ENCODE data around the gene NECTIN4. TPM values are rescaled to one million over a fixed set of nuclear protein-coding genes. Genes with fewer than 3 reads are reported as not detected.

Gene NECTIN4
- total RNA-seq, 2 donors from 2014 or later, result 0.16 TPM; not detected in 1

DNA sequence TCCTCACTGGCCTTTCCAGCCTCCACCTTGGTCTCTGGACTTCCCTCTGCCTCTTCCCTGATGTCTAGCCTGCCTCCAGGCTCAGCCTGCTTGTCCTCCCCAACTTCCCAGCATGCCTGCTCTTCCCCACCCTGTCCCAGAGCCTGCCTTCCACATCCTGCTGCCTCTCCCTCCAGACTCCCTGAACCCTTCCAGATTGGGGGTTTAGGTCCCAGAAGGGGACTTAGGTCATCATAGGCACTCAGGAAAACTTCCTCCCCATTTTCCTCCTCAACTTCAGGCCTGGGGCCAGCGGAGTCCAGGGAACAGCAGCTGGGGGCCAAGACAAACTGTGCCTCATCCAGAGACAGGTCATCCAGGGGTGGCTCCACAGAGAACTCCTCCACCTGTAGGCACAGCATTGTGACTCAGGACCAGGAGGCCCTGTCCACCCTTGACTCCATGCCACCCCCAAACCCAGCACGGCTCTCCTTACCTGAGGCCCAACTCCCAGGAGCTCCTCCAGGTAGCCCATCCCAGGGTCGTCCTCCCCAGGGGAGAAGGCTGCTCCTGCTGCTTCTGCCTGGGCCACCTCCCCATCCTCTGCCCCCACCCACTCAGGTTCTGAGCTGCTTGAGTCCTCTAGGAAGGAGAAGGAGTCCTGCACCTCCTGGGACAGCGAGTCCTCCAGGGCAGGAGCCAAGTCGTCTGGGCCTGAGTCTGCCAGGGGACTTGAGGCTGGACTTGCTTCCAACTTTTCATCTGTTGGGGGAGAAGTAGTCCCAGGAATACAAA, 40.2 kb downstream of the NECTIN4 start:
- H3K36me3 Mint-ChIP-seq, result peaks cover 24 to 67% of the 10 kb centered on the region in 2 donors
- DNase-seq (ENCODE audit: low spot score in 2 of 2) (no peak), ATAC-seq (no peak)
- H3K27ac Mint-ChIP-seq, result peak overlapping the region; percentile 31 to 52
- H3K9me3 Mint-ChIP-seq, result no peaks in the 10 kb centered on the region

GRCh38 chr1:161047436-161048420, 41.6 kb downstream of the NECTIN4 start:
- H3K27ac Mint-ChIP-seq, result peak overlapping the region; percentile 90 to 93
- DNase-seq (ENCODE audit: low spot score in 2 of 2) (no peak), ATAC-seq (no peak)
- H3K36me3 Mint-ChIP-seq, result peaks cover 27 to 59% of the 10 kb centered on the region in 2 donors
- no peaks in the 10 kb centered on the region for H3K9me3 Mint-ChIP-seq

DNA sequence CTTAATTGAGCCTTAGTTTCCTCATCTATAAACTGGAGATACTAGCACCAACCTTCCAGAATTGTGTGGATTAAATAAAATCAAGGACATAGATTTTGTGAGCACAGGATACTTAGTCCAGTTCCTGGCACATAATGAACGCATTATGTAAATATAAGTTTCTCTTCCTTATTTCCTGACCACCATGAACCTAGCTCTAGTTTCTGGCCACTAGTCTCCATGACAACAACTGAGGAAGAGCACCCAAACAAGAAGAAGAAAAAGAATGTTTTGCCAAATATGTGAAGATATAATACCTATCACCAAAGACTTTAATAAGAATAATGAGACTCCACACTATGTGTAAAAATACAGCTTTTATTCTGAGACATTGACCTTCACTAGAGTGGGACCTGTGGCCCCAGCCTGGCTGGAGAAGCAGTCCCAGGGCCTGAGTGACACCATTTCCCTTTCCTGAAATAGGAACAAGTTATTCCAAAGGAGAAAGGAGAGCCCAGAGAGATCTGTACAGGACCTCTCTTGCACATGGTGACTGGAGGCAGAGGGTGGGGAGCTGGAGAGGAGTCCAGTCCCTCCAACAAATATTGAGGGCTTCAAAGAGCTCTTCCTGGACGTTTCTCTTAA, 42.6 kb downstream of the NECTIN4 start:
- DNase-seq (ENCODE audit: low spot score in 2 of 2) (no peak), ATAC-seq (no peak)
- H3K27ac Mint-ChIP-seq, result peak overlapping the region; percentile 93 to 99
- peaks cover 34 to 51% of the 10 kb centered on the region in 2 donors for H3K36me3 Mint-ChIP-seq
- no peaks in the 10 kb centered on the region for H3K9me3 Mint-ChIP-seq

DNA sequence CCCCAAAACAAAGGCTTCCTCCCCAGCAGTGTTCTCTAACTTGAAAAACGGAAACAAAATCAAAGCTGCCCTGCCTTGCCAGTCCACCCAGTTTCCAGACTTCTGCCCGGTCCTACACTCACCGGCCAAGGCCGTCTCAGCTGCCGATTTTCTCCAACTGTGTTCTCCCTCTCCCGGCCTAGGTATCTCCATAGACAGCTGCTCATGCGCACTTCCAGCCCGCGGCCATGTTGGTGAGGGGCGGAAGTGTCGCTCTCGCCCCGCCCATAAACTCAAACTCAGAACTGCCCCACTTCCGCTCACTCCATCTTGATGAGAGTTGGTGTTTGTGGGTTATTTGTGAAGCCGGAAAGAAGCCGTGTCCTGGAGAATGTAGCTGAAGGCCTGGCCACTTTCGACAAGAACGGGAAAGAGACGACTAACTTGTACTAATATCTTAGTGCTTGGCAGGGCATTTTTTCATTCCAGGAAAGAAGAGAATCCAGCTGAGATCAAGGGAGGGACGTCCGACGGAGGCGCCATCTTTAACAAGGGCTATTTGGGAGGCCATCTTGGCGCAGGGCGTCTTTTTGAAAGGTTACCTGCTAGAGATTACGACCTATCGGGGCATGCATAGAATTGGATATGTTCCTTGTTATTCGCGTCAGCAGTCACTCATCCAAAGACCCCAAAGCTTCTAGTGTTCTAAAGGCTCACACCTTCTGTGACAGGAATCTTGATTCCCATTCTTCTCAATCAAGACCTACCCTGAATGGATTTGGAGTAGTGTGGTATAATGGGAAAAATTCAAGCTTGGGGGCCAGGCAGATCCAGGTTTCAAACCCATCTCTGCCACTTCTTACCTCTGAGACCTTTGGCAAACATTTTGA, 43.4 kb downstream of the NECTIN4 start, which contains the start of gene USF1:
USF1 (minus strand) TSS at position 242 of the 869 bp plus-strand sequence. CDS start 2,702 bp downstream, outside the sequence.
- peaks cover 34 to 51% of the 10 kb centered on the region in 2 donors for H3K36me3 Mint-ChIP-seq

GRCh38 chr1:161044908-161045735, 44.2 kb downstream of the NECTIN4 start:
- DNase-seq (ENCODE audit: low spot score in 2 of 2) (peak in 1 of 2 donors; percentile 56), ATAC-seq (peak; percentile 61 to 63)
- peaks cover 34 to 46% of the 10 kb centered on the region in 2 donors for H3K36me3 Mint-ChIP-seq
- peak overlapping the region; percentile 93 to 99 for H3K27ac Mint-ChIP-seq
- no peaks in the 10 kb centered on the region for H3K9me3 Mint-ChIP-seq

More for the DNA sequence above, 43.4 kb downstream of the NECTIN4 start, which contains the start of gene USF1:
- DNase-seq (ENCODE audit: low spot score in 2 of 2), result peak; percentile 93 to 94
- Mint-ChIP-seq H3K9me3 (no peaks in the 10 kb centered on the region), H3K27ac (peak within 1 kb of the TSS; percentile 93 to 99)
- peak; percentile 87 to 89 for ATAC-seq

GRCh38 chr1:161044535-161044907, 44.8 kb downstream of the NECTIN4 start:
- Mint-ChIP-seq H3K27ac (peak overlapping the region; percentile 93 to 98), H3K9me3 (no peaks in the 10 kb centered on the region), H3K36me3 (peaks cover 39 to 44% of the 10 kb centered on the region in 2 donors)
- peak in 1 of 2 donors; percentile 8 for ATAC-seq
- no peak for DNase-seq (ENCODE audit: low spot score in 2 of 2)

DNA sequence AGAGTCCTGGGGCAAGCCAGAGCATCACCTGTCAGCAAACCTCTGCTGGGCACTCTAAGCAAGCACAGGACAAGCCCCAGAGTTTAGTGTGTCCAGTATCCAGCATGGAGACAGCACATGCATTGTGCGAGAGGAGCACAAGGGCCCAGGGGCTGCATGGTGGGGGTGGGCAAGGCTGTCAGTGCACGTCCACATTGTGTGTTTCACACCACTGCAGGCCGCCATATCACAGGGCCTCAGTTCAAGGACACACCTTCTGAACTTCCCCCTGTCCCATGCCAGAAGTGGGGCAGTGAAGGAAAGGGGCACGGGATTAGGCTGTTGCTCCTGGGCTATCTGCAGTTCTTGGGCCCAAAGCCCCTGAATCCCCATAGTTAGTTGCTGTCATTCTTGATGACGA, 49.8 kb downstream of the NECTIN4 start:
- no peak for DNase-seq (ENCODE audit: low spot score in 2 of 2)
- Mint-ChIP-seq H3K36me3 (peaks cover 11 to 33% of the 10 kb centered on the region in 2 donors), H3K9me3 (no peaks in the 10 kb centered on the region), H3K27ac (peak overlapping the region; percentile 90 to 97)
- ATAC-seq, result no peak

DNA sequence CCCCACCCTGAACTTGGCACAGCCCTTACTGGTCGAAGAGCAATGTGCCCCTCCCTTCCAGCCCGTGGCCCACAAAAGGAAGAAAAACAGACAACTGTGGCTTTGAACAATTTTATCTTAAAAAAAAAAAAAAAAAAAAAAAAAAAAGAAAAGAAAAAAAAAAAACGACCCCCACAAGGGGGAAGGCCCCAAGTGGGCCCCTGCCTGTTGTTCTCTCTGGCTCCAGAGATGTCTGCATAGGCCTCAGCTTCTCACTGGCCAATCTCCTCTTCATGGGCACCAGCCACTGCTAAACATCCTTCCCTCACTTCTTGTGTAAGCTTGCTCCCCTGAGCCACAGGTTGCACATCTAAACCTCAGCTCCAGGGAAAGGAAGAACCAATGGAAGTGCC, 50.2 kb downstream of the NECTIN4 start:
- DNase-seq (ENCODE audit: low spot score in 2 of 2), result no peak
- no peak for ATAC-seq
- Mint-ChIP-seq H3K27ac (peak overlapping the region; percentile 90 to 97), H3K36me3 (peaks cover 8 to 29% of the 10 kb centered on the region in 2 donors), H3K9me3 (no peaks in the 10 kb centered on the region)

- ATAC-seq, result peak; percentile 89 to 95
- peaks cover 8 to 28% of the 10 kb centered on the region in 2 donors for H3K36me3 Mint-ChIP-seq
Measured at GRCh38 chr1:161038523-161039153, 50.7 kb downstream of the NECTIN4 start, which contains the start of gene TSTD1. Gene TSTD1 (minus strand): TSS chr1:161038964. CDS start chr1:161038889, 75 bp downstream.

GRCh38 chr1:161037661-161038522, 51.5 kb downstream of the NECTIN4 start:
- H3K36me3 Mint-ChIP-seq, result peaks cover 8 to 28% of the 10 kb centered on the region in 2 donors
- DNase-seq (ENCODE audit: low spot score in 2 of 2), result no peak
- ATAC-seq, result no peak
- no peaks in the 10 kb centered on the region for H3K9me3 Mint-ChIP-seq
- H3K27ac Mint-ChIP-seq, result peak overlapping the region; percentile 60 to 90

More at GRCh38 chr1:161038523-161039153, 50.7 kb downstream of the NECTIN4 start, which contains the start of gene TSTD1:
- Mint-ChIP-seq H3K9me3 (no peaks in the 10 kb centered on the region), H3K27ac (peak within 1 kb of the TSS; percentile 90 to 97)
- peak; percentile 83 to 89 for DNase-seq (ENCODE audit: low spot score in 2 of 2)

GRCh38 chr1:161033751-161034150, 55.6 kb downstream of the NECTIN4 start:
- no peak for DNase-seq (ENCODE audit: low spot score in 2 of 2)
- Mint-ChIP-seq H3K27ac (no peak overlapping the region), H3K36me3 (peaks cover 6 to 10% of the 10 kb centered on the region in 2 donors)

GRCh38 chr1:161032409-161032808, 56.9 kb downstream of the NECTIN4 start:
- Mint-ChIP-seq H3K27ac (peak overlapping the region in 1 of 2 donors; percentile 8), H3K36me3 (peaks cover 0 to 10% of the 10 kb centered on the region in 2 donors), H3K9me3 (no peaks in the 10 kb centered on the region)
- DNase-seq (ENCODE audit: low spot score in 2 of 2) (no peak), ATAC-seq (peak in 1 of 2 donors; percentile 25)

More at GRCh38 chr1:161033751-161034150, 55.6 kb downstream of the NECTIN4 start:
- no peaks in the 10 kb centered on the region for H3K9me3 Mint-ChIP-seq
- ATAC-seq, result peak; percentile 6 to 10

DNA sequence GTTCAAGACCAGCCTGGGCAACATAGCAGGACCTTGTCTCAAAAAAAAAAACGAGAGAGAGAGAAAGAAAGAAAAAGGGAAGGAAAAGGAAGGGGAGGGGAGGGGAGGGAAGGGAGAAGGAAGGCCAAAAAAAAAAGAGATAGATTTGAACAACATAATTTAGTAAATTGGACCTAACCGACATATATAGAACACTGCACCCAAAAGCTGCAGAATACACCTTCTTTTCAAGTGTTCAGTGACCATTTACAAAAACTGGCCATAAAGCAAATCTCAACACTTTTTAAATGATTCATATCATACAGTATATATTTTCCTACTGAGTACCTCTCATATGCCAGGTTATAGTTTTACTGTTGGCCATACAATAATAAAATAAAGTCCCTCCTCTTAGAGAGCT, 57.5 kb downstream of the NECTIN4 start:
- H3K27ac Mint-ChIP-seq, result no peak overlapping the region

More for the DNA sequence above, 57.5 kb downstream of the NECTIN4 start:
- peaks cover 0 to 15% of the 10 kb centered on the region in 2 donors for H3K36me3 Mint-ChIP-seq
- no peaks in the 10 kb centered on the region for H3K9me3 Mint-ChIP-seq
- DNase-seq (ENCODE audit: low spot score in 2 of 2) (no peak), ATAC-seq (no peak)
